TTC549 (cell line): ENCODE measurements around the gene AGO3.
"Not testable (repeated sequence)": the region's sequence is repeated elsewhere in the genome, so short reads cannot be mapped to it uniquely, and the experiment has no call there.

Experiments
- FAIRE-seq: peaks from 2 replicates; lab custom pipeline; 2012; peaks lifted over from hg19 to GRCh38; lab: Jason Lieb, UNC

AGO3 gene

GRCh38 chr1:35925741-35926140, 5.2 kb upstream of the AGO3 start:
- FAIRE-seq, result no peak

GRCh38 chr1:35927472-35927871, 3.4 kb upstream of the AGO3 start:
- FAIRE-seq, result no peak

- no peak for FAIRE-seq
These were observed 944 bp upstream of the AGO3 start for GRCh38 chr1:35929730-35930592.

GRCh38 chr1:35931446-35932157, 697 bp downstream of the AGO3 start:
- FAIRE-seq, result no peak

- FAIRE-seq, result no peak
These were observed 1.3 kb downstream of the AGO3 start for GRCh38 chr1:35932158-35932636.

GRCh38 chr1:35932941-35933340, 2.0 kb downstream of the AGO3 start:
- FAIRE-seq, result no peak

GRCh38 chr1:35935442-35936388, 4.8 kb downstream of the AGO3 start:
- no peak for FAIRE-seq

GRCh38 chr1:35936838-35937237, 5.9 kb downstream of the AGO3 start:
- FAIRE-seq, result no peak

- no peak for FAIRE-seq
These were observed 8.6 kb downstream of the AGO3 start for GRCh38 chr1:35939484-35939883.

- no peak for FAIRE-seq
These were observed 14.4 kb downstream of the AGO3 start for GRCh38 chr1:35945327-35945726.

GRCh38 chr1:35947547-35947946, 16.6 kb downstream of the AGO3 start:
- FAIRE-seq, result no peak

- FAIRE-seq, result no peak
These were observed 27.7 kb downstream of the AGO3 start for GRCh38 chr1:35958558-35958957.

GRCh38 chr1:35959304-35959703, 28.4 kb downstream of the AGO3 start:
- no peak for FAIRE-seq

- no peak for FAIRE-seq
These were observed 32.0 kb downstream of the AGO3 start for GRCh38 chr1:35962952-35963351.

- FAIRE-seq, result not testable (repeated sequence)
These were observed 33.4 kb downstream of the AGO3 start for GRCh38 chr1:35964277-35964676.

GRCh38 chr1:35968396-35968795, 37.5 kb downstream of the AGO3 start:
- FAIRE-seq, result no peak

- FAIRE-seq, result no peak
These were observed 40.7 kb downstream of the AGO3 start for GRCh38 chr1:35971601-35972000.

GRCh38 chr1:35972631-35973030, 41.7 kb downstream of the AGO3 start:
- not testable (repeated sequence) for FAIRE-seq

- no peak for FAIRE-seq
These were observed 49.2 kb downstream of the AGO3 start for GRCh38 chr1:35980090-35980489.

GRCh38 chr1:35988237-35988636, 57.3 kb downstream of the AGO3 start:
- no peak for FAIRE-seq

- FAIRE-seq, result no peak
These were observed 76.1 kb downstream of the AGO3 start for GRCh38 chr1:36006941-36007500.

- FAIRE-seq, result no peak
These were observed 76.8 kb downstream of the AGO3 start for GRCh38 chr1:36007741-36008140.
